Stimulated activated CD4-positive, alpha-beta T cell treated with anti-CD3 and anti-CD28 coated beads, TNF-alpha, amount 100 ng/mL, for 24 hours (primary cell): ENCODE measurements around the gene GLI1.
"Not testable (repeated sequence)": the region's sequence is repeated elsewhere in the genome, so short reads cannot be mapped to it uniquely, and the experiment has no call there.

ENCODE experiments used
- DNase-seq, 3 experiments: peaks; one replicate each; pipeline ENCODE4 v3.0.0-alpha.2; 2020; ENCODE audit warnings: low read depth in 3 of 3

The GLI1 gene

GRCh38 chr12:57441846-57442427 lies 17.6 kb upstream of the GLI1 start:
- DNase-seq: no peak

- not testable (repeated sequence) for DNase-seq
Measured at GRCh38 chr12:57444337-57444736, 15.2 kb upstream of the GLI1 start.

- DNase-seq: no peak
Measured at GRCh38 chr12:57444744-57445143, 14.8 kb upstream of the GLI1 start.

- DNase-seq: no peak
Measured at GRCh38 chr12:57446292-57446960, 13.2 kb upstream of the GLI1 start.

- no peak for DNase-seq
Measured at GRCh38 chr12:57448669-57449068, 10.9 kb upstream of the GLI1 start.

GRCh38 chr12:57449375-57449774 lies 10.2 kb upstream of the GLI1 start:
- no peak for DNase-seq

- DNase-seq: no peak
Measured at GRCh38 chr12:57450057-57450456, 9.5 kb upstream of the GLI1 start.

GRCh38 chr12:57451233-57451778 lies 8.3 kb upstream of the GLI1 start:
- no peak for DNase-seq

GRCh38 chr12:57452181-57452936 lies 7.2 kb upstream of the GLI1 start:
- DNase-seq: peak in 1 of 3 experiments; percentile 46

- peak in 1 of 3 experiments; percentile 67 for DNase-seq
Measured at GRCh38 chr12:57452937-57453509, 6.6 kb upstream of the GLI1 start.

- no peak for DNase-seq
Measured at GRCh38 chr12:57454213-57454565, 5.4 kb upstream of the GLI1 start.

- no peak for DNase-seq
Measured at GRCh38 chr12:57454566-57455373, 4.8 kb upstream of the GLI1 start, which contains the start of gene INHBE. Gene INHBE, plus strand, starts transcription at chr12:57455307. Its CDS starts 230 bp downstream, at chr12:57455537.

- DNase-seq: no peak
Measured at GRCh38 chr12:57455374-57456144, 4.0 kb upstream of the GLI1 start.

GRCh38 chr12:57456145-57456700 lies 3.4 kb upstream of the GLI1 start:
- no peak for DNase-seq

- no peak for DNase-seq
Measured at GRCh38 chr12:57456737-57457490, 2.7 kb upstream of the GLI1 start.

- no peak for DNase-seq
Measured at GRCh38 chr12:57458665-57459054, 925 bp upstream of the GLI1 start.

- DNase-seq: peak; percentile 86 to 96 (median 94)
Measured at GRCh38 chr12:57459055-57459749, 383 bp upstream of the GLI1 start.

GRCh38 chr12:57460468-57460784 lies 841 bp downstream of the GLI1 start:
- DNase-seq: no peak

GRCh38 chr12:57460841-57461275 lies 1.3 kb downstream of the GLI1 start:
- DNase-seq: no peak
